GM13977 (cell line): Measurements from ENCODE around the gene H1-8.
"Not testable (repeated sequence)": the region's sequence is repeated elsewhere in the genome, so short reads cannot be mapped to it uniquely, and the experiment has no call there.

Experiments used
- DNase-seq: peaks from one replicate; pipeline ENCODE4 v3.0.0; 2012; ENCODE audit warnings: low spot score
- in situ Hi-C: fragments of 300-500 bp; cut with MboI; formaldehyde crosslinking; loops from one replicate; pipeline ENCODE4 v1.12.0; 2022; ENCODE audit warnings: low sequenced_read_pairs, low pct_unique_long_range_greater_than_20kb, mixed read lengths, inconsistent platforms; ENCODE audit not compliant: unreplicated experiment
- TF ChIP-seq, protein P1 (sequence below): IDR thresholded peaks from 2 replicates; pipeline ENCODE4 v1.5.1; 2012; ENCODE audit warnings: mild to moderate bottlenecking, control low read depth; ENCODE audit not compliant: insufficient read depth; ENCODE audit errors: extremely low read depth, missing control alignments

H1-8 gene

DNA sequence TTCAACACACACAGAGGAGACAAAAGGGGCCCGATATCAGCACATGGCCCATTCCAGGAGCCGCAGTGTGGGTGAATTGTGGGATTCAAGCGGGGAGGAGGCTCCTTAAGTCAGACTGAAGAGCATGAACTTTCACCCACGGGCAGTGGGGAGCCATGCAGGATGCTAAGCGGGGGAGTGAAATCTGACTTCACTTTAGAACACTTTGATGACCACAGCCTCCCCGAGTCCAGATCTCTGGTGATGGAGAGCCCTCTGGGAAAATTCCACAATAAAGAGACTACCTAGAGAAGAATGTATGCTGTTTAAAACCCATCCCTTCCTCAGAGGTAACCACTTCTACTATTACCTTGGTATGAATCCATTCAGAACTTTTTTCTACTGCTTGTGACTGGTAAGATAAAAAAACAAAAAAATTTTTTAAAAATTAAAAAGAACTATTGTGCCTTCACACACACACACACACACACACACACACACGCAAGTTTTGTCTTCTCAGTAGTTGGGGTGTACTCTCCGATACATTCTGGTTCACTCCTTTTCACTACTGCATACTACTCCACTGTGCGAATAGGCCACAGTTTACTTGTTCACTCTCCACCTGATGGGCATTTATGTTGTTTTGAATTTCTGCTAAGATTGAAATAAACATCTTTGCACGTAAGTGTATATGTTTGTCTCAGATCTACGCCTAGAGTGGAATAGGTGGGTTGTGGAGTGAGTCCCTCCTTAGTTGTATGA lies 2.0 kb upstream of the H1-8 start:
- no peak for DNase-seq
- TF ChIP-seq, protein P1, sequence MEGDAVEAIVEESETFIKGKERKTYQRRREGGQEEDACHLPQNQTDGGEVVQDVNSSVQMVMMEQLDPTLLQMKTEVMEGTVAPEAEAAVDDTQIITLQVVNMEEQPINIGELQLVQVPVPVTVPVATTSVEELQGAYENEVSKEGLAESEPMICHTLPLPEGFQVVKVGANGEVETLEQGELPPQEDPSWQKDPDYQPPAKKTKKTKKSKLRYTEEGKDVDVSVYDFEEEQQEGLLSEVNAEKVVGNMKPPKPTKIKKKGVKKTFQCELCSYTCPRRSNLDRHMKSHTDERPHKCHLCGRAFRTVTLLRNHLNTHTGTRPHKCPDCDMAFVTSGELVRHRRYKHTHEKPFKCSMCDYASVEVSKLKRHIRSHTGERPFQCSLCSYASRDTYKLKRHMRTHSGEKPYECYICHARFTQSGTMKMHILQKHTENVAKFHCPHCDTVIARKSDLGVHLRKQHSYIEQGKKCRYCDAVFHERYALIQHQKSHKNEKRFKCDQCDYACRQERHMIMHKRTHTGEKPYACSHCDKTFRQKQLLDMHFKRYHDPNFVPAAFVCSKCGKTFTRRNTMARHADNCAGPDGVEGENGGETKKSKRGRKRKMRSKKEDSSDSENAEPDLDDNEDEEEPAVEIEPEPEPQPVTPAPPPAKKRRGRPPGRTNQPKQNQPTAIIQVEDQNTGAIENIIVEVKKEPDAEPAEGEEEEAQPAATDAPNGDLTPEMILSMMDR = no peak
- in situ Hi-C loops = no loop called here

DNA sequence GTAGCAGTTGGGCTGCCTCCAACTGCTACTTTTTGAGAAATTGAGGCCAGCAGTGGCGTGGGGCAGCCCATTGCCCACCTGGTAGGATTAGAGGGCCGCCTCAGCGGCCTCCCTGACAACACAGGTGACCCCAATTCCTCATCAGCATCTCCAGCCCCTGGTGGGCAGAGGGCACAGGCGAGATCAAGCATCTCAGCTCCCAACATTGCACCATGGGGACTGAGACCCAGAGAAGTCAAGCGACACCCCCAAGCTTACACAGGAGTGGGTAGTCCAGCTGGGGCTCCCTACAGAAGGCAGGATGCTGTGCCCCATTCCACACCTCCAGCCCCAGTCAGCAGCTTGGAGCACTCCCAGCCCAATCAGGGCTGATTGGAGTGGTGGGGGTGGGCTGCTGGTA lies 228 bp upstream of the H1-8 start:
- TF ChIP-seq, protein P1 = no peak
- DNase-seq = no peak
- in situ Hi-C loops = no loop called here

DNA sequence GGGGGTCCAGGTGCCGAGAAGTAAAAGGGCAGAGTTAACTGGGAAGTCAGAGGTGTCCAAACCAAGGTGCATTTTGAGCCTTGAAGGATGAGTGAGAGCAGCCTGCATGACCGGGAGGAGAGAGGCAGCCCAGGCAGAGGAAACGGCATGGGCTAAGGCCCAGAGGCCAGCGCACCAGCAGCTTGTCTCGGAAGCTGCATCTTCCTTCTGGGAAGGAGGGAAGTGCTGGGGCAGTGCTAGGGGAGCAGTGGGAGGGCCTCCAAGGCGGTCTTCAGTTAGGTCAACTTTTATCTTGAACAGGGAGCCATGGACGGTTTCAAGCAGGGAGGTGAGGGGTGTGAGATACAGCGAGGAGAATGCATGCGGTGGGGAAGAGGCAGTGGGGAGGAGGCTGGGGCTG lies 1.0 kb downstream of the H1-8 start:
- no peak for DNase-seq
- TF ChIP-seq, protein P1 = no peak
- in situ Hi-C loops = no loop called here

DNA sequence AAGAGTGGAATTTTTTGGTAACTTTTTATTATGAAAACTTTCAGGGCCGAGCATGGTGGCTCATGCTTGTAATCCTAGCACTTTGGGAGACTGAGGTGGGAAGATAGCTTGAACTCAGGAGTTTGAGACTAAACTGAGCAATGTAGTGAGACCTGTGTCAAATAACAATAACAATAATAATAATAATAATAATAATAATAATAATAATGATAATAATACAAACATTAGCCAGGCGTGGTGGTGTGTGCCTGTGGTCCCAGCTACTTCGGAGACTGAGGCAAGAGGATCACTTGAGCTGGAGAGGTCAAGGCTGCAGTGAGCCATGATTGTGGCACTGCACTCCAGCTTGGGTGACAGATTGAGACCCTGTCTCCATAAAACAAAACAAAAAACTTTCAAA lies 3.0 kb downstream of the H1-8 start:
- in situ Hi-C loops = not testable (repeated sequence)

DNA sequence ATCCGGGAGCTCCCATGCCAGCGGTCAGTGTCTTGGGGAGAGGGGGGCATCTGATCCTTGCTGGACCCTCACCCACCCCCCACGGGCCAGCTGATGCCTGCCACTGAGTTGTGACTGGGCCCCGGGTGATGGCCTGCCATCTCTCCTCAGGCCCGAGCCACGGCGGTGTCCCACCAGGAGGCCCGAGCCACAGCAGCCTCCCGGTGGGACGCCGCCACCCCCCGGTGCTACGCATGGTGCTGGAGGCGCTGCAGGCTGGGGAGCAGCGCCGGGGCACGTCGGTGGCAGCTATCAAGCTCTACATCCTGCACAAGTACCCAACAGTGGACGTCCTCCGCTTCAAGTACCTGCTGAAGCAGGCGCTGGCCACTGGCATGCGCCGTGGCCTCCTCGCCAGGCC lies 4.3 kb downstream of the H1-8 start:
- in situ Hi-C loops = no loop called here
- DNase-seq = no peak
- TF ChIP-seq, protein P1 = no peak

More for the DNA sequence above, 3.0 kb downstream of the H1-8 start:
- not testable (repeated sequence) for DNase-seq

DNA sequence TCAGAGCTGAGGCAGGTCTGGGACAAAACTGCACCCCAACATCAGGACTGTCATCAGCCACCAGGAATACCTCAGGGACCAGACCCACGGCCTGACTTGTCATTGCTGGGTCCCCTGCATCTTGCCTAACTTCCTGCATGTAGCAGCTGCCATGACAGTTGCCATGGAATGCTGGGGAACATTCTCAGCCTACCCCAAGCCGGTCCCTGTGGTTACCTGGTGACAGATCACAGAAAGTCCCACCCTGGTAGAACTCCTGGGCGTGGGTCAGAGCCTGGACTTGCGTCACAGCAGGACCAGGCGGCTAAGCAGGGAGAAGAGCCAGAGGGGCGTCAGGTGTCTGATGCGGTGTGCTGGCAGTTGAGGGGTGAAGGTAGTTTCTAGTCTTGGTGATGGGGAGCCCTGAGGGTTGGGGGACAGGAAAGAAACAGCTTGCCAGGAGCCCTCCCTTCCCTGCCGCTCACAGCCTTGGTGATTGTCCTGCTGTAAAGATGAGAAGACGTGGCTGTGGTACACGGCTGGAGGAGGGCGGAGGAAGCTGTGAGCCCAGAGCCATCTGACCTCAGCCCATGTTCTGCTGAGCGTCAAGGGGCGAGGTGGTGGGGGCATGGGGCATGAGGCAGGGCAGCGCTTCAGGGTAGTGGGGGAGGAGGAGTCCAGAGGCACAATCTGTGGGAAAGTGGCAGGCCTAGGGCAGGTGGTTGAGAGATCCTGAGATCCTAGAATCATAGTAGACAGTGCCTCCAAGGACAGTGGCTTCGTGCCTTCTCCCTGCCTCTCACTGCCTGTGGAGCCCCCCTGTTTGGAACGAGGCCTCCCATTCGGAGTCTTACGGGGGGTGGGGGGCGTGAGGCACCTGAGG lies 5.4 kb downstream of the H1-8 start:
- no peak for DNase-seq
- TF ChIP-seq, protein P1 = no peak
- in situ Hi-C loops = no loop called here
